ENCODE data around the gene APOF.

The APOF gene

DNA sequence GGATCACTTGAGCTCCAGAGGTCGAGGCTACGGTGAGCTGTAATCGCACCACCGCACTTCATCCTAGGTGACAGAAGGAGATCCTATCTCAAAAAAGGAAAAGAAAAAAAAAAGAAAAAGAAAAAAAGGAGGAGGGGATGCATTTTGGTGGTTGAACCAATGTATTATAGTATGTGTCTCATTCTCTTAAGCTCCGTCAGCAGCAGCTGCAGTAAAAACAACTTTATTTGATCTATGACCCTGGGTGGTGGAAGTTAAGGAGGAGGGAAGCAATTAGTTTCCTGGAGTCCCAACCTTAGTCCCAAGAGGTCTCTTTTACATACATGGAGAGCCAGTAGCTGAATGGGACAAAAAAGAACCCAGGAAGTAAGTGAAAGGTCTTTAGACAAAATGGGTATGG is 26.8 kb upstream of the APOF start:
- H3K27me3 ChIP-seq (ENCODE audit: low read depth, low read length), result no peaks in the 10 kb centered on the region
- H3K9me3 ChIP-seq (ENCODE audit: control insufficient read depth in 1 of 2, low read length in 2 of 2), result peaks cover 0 to 2% of the 10 kb centered on the region in 2 donors
- no peak overlapping the region for H3K4me3 ChIP-seq (ENCODE audit: low read depth in 1 of 2, low read length in 2 of 2)
- H3K27ac ChIP-seq (ENCODE audit: low read length), result no peak overlapping the region
- H3K36me3 ChIP-seq (ENCODE audit: control insufficient read depth in 1 of 2, insufficient read depth in 2 of 2, low read length in 2 of 2), result no peaks in the 10 kb centered on the region
- no peaks in the 10 kb centered on the region for H3K4me1 ChIP-seq (ENCODE audit: control insufficient read depth in 1 of 2, insufficient read depth in 2 of 2, low read length in 2 of 2)

DNA sequence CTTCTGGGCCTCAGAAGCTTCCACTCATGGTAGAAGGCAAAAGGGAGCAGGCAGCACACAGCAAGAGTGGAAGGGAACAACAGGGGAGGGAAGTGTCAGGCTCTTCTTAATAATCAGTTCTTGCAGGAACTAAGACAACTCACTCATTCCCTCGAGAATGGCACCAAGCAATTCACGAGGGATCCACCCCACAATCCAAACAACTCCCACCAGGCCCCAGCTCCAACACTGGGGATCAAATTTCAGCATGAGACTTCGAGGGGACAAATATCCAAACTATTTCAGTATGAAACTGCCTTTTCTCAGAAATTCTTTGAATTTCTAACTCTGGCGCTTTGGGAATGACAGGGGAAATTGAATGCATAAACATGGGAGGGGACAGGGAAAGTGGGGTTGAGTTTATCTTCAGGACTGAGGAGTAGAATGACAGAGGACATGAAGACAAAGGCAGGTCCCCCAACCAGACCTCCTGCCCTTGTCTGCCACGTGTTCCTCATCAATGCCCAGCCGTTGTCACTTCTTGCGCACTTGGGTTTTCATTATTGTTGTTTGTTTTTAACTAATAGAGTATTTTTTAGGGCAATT is 24.6 kb upstream of the APOF start:
- no peak overlapping the region for H3K4me3 ChIP-seq (ENCODE audit: low read depth in 1 of 2, low read length in 2 of 2)
- no peaks in the 10 kb centered on the region for H3K4me1 ChIP-seq (ENCODE audit: control insufficient read depth in 1 of 2, insufficient read depth in 2 of 2, low read length in 2 of 2)
- no peaks in the 10 kb centered on the region for H3K27me3 ChIP-seq (ENCODE audit: low read depth, low read length)
- H3K9me3 ChIP-seq (ENCODE audit: control insufficient read depth in 1 of 2, low read length in 2 of 2), result no peaks in the 10 kb centered on the region
- H3K27ac ChIP-seq (ENCODE audit: low read length), result no peak overlapping the region
- H3K36me3 ChIP-seq (ENCODE audit: control insufficient read depth in 1 of 2, insufficient read depth in 2 of 2, low read length in 2 of 2), result no peaks in the 10 kb centered on the region

DNA sequence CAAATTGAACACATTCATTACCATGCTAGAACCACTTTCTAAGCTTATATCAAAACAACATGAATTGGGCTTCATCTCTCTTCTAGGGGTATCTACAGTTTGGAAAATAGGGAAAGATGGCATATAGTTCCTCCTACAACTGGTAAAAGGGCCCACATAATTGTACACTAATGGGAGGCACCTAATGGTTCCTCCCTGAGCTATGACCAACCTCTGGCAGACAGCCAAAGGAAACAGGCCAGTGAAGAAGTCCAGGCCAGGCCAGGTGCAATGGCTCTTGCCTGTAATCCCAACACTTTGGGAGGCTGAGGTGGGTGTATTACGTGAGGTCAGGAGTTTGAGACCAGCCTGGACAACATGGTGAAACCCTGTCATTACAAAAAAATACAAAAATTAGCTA is 23.2 kb upstream of the APOF start:
- no peaks in the 10 kb centered on the region for H3K36me3 ChIP-seq (ENCODE audit: control insufficient read depth in 1 of 2, insufficient read depth in 2 of 2, low read length in 2 of 2)
- no peak overlapping the region for H3K4me3 ChIP-seq (ENCODE audit: low read depth in 1 of 2, low read length in 2 of 2)
- H3K27me3 ChIP-seq (ENCODE audit: low read depth, low read length), result no peaks in the 10 kb centered on the region
- H3K4me1 ChIP-seq (ENCODE audit: control insufficient read depth in 1 of 2, insufficient read depth in 2 of 2, low read length in 2 of 2), result no peaks in the 10 kb centered on the region
- H3K27ac ChIP-seq (ENCODE audit: low read length), result no peak overlapping the region
- H3K9me3 ChIP-seq (ENCODE audit: control insufficient read depth in 1 of 2, low read length in 2 of 2), result no peaks in the 10 kb centered on the region

- no peak overlapping the region for H3K4me3 ChIP-seq (ENCODE audit: low read depth in 1 of 2, low read length in 2 of 2)
- H3K36me3 ChIP-seq (ENCODE audit: control insufficient read depth in 1 of 2, insufficient read depth in 2 of 2, low read length in 2 of 2), result no peaks in the 10 kb centered on the region
- H3K4me1 ChIP-seq (ENCODE audit: control insufficient read depth in 1 of 2, insufficient read depth in 2 of 2, low read length in 2 of 2), result no peaks in the 10 kb centered on the region
- H3K27me3 ChIP-seq (ENCODE audit: low read depth, low read length), result no peaks in the 10 kb centered on the region
- no peaks in the 10 kb centered on the region for H3K9me3 ChIP-seq (ENCODE audit: control insufficient read depth in 1 of 2, low read length in 2 of 2)
- H3K27ac ChIP-seq (ENCODE audit: low read length), result no peak overlapping the region
These were observed 20.0 kb upstream of the APOF start for GRCh38 chr12:56382611-56383010.

GRCh38 chr12:56377989-56378316 is 15.3 kb upstream of the APOF start:
- no peaks in the 10 kb centered on the region for H3K27me3 ChIP-seq (ENCODE audit: low read depth, low read length)
- H3K36me3 ChIP-seq (ENCODE audit: control insufficient read depth in 1 of 2, insufficient read depth in 2 of 2, low read length in 2 of 2), result no peaks in the 10 kb centered on the region
- no peaks in the 10 kb centered on the region for H3K9me3 ChIP-seq (ENCODE audit: control insufficient read depth in 1 of 2, low read length in 2 of 2)
- H3K4me1 ChIP-seq (ENCODE audit: control insufficient read depth in 1 of 2, insufficient read depth in 2 of 2, low read length in 2 of 2), result no peaks in the 10 kb centered on the region
- no peak overlapping the region for H3K27ac ChIP-seq (ENCODE audit: low read length)
- no peak overlapping the region for H3K4me3 ChIP-seq (ENCODE audit: low read depth in 1 of 2, low read length in 2 of 2)

GRCh38 chr12:56377310-56377988 is 14.8 kb upstream of the APOF start:
- Histone ChIP-seq H3K27ac (ENCODE audit: low read length) (no peak overlapping the region), H3K27me3 (ENCODE audit: low read depth, low read length) (no peaks in the 10 kb centered on the region), H3K36me3 (ENCODE audit: control insufficient read depth in 1 of 2, insufficient read depth in 2 of 2, low read length in 2 of 2) (no peaks in the 10 kb centered on the region), H3K4me1 (ENCODE audit: control insufficient read depth in 1 of 2, insufficient read depth in 2 of 2, low read length in 2 of 2) (no peaks in the 10 kb centered on the region), H3K4me3 (ENCODE audit: low read depth in 1 of 2, low read length in 2 of 2) (no peak overlapping the region), H3K9me3 (ENCODE audit: control insufficient read depth in 1 of 2, low read length in 2 of 2) (no peaks in the 10 kb centered on the region)

- Histone ChIP-seq H3K9me3 (ENCODE audit: control insufficient read depth in 1 of 2, low read length in 2 of 2) (no peaks in the 10 kb centered on the region), H3K27ac (ENCODE audit: low read length) (no peak overlapping the region), H3K27me3 (ENCODE audit: low read depth, low read length) (no peaks in the 10 kb centered on the region), H3K4me1 (ENCODE audit: control insufficient read depth in 1 of 2, insufficient read depth in 2 of 2, low read length in 2 of 2) (no peaks in the 10 kb centered on the region), H3K4me3 (ENCODE audit: low read depth in 1 of 2, low read length in 2 of 2) (no peak overlapping the region), H3K36me3 (ENCODE audit: control insufficient read depth in 1 of 2, insufficient read depth in 2 of 2, low read length in 2 of 2) (no peaks in the 10 kb centered on the region)
These were observed 13.2 kb upstream of the APOF start for GRCh38 chr12:56375598-56376434.

- no peaks in the 10 kb centered on the region for H3K4me1 ChIP-seq (ENCODE audit: control insufficient read depth in 1 of 2, insufficient read depth in 2 of 2, low read length in 2 of 2)
- no peak overlapping the region for H3K27ac ChIP-seq (ENCODE audit: low read length)
- H3K9me3 ChIP-seq (ENCODE audit: control insufficient read depth in 1 of 2, low read length in 2 of 2), result no peaks in the 10 kb centered on the region
- no peaks in the 10 kb centered on the region for H3K27me3 ChIP-seq (ENCODE audit: low read depth, low read length)
- no peaks in the 10 kb centered on the region for H3K36me3 ChIP-seq (ENCODE audit: control insufficient read depth in 1 of 2, insufficient read depth in 2 of 2, low read length in 2 of 2)
- no peak overlapping the region for H3K4me3 ChIP-seq (ENCODE audit: low read depth in 1 of 2, low read length in 2 of 2)
These were observed 12.3 kb upstream of the APOF start for GRCh38 chr12:56374726-56375597.

DNA sequence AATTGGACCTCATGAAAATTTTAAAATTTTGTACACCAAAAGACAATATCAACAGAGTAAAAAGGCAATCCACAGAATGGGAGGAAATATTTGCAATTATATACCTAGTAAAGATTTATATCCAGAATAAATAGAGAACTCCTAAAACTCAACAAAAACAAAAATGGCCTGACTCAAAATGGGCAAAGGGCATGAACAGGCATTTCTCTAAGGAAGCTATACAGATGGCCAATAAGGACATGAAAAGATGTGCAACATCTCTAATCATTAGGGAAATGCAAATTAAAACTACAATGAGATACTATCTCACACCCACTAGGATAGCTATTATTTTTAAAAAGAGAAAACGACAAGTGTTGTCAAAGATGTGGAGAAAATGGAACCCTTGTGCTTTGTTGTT is 10.9 kb upstream of the APOF start:
- H3K9me3 ChIP-seq (ENCODE audit: control insufficient read depth in 1 of 2, low read length in 2 of 2), result no peaks in the 10 kb centered on the region
- no peak overlapping the region for H3K27ac ChIP-seq (ENCODE audit: low read length)
- no peaks in the 10 kb centered on the region for H3K36me3 ChIP-seq (ENCODE audit: control insufficient read depth in 1 of 2, insufficient read depth in 2 of 2, low read length in 2 of 2)

DNA sequence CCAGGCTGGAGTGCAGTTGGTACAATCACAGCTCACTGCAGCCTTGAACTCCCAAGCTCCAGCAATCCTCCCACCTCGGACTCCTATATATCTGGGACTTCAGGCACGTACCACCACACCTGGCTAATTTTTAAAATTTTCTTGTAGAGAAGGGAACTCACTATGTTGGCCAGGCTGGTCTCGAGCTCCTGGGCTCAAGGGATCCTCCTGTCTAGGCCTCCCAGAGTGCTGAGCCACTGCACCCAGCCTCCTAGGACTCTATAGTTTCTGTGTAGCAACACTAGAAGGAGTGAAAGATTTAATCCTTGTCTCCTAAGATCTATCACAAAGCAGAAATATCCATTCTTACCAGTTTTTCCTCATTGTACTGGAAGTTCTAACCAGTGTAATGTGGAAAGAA is 4.3 kb upstream of the APOF start:
- Histone ChIP-seq H3K27me3 (ENCODE audit: low read depth, low read length) (no peaks in the 10 kb centered on the region), H3K4me1 (ENCODE audit: control insufficient read depth in 1 of 2, insufficient read depth in 2 of 2, low read length in 2 of 2) (no peaks in the 10 kb centered on the region), H3K4me3 (ENCODE audit: low read depth in 1 of 2, low read length in 2 of 2) (no peak overlapping the region), H3K27ac (ENCODE audit: low read length) (no peak overlapping the region), H3K9me3 (ENCODE audit: control insufficient read depth in 1 of 2, low read length in 2 of 2) (no peaks in the 10 kb centered on the region), H3K36me3 (ENCODE audit: control insufficient read depth in 1 of 2, insufficient read depth in 2 of 2, low read length in 2 of 2) (no peaks in the 10 kb centered on the region)

More for the DNA sequence above, 10.9 kb upstream of the APOF start:
- H3K27me3 ChIP-seq (ENCODE audit: low read depth, low read length), result no peaks in the 10 kb centered on the region
- H3K4me1 ChIP-seq (ENCODE audit: control insufficient read depth in 1 of 2, insufficient read depth in 2 of 2, low read length in 2 of 2), result no peaks in the 10 kb centered on the region
- H3K4me3 ChIP-seq (ENCODE audit: low read depth in 1 of 2, low read length in 2 of 2), result no peak overlapping the region
